GM12864 (cell line): ENCODE measurements around the gene NARS2.
"Not testable (repeated sequence)": the region's sequence is repeated elsewhere in the genome, so short reads cannot be mapped to it uniquely, and the experiment has no call there.

Source experiments
- DNase-seq: peaks from one replicate; pipeline ENCODE4 v3.0.0-alpha.2; 2011; ENCODE audit warnings: low read depth
- H3K4me3 ChIP-seq: 2 replicates; pipeline ENCODE4 v1.5.1; 2011; ENCODE audit warnings: mild to moderate bottlenecking, low read depth, low read length, control low read depth
- TF ChIP-seq, protein P1 (sequence below): IDR thresholded peaks from 2 replicates; pipeline ENCODE4 v1.5.1; 2011; ENCODE audit warnings: low read depth, mild to moderate bottlenecking, moderate library complexity, low read length, control low read depth, inconsistent platforms; ENCODE audit errors: missing control alignments

NARS2 gene

GRCh38 chr11:78525720-78526119 is 48.9 kb downstream of the NARS2 start:
- no peak for DNase-seq
- no peak overlapping the region for H3K4me3 ChIP-seq
- TF ChIP-seq, protein P1, sequence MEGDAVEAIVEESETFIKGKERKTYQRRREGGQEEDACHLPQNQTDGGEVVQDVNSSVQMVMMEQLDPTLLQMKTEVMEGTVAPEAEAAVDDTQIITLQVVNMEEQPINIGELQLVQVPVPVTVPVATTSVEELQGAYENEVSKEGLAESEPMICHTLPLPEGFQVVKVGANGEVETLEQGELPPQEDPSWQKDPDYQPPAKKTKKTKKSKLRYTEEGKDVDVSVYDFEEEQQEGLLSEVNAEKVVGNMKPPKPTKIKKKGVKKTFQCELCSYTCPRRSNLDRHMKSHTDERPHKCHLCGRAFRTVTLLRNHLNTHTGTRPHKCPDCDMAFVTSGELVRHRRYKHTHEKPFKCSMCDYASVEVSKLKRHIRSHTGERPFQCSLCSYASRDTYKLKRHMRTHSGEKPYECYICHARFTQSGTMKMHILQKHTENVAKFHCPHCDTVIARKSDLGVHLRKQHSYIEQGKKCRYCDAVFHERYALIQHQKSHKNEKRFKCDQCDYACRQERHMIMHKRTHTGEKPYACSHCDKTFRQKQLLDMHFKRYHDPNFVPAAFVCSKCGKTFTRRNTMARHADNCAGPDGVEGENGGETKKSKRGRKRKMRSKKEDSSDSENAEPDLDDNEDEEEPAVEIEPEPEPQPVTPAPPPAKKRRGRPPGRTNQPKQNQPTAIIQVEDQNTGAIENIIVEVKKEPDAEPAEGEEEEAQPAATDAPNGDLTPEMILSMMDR: no peak

- DNase-seq: no peak
- TF ChIP-seq, protein P1: no peak
- H3K4me3 ChIP-seq: no peak overlapping the region
Measured at GRCh38 chr11:78520230-78520629, 54.4 kb downstream of the NARS2 start.

- no peak overlapping the region for H3K4me3 ChIP-seq
- TF ChIP-seq, protein P1: no peak
- DNase-seq: no peak
Measured at GRCh38 chr11:78516281-78516680, 58.4 kb downstream of the NARS2 start.

DNA sequence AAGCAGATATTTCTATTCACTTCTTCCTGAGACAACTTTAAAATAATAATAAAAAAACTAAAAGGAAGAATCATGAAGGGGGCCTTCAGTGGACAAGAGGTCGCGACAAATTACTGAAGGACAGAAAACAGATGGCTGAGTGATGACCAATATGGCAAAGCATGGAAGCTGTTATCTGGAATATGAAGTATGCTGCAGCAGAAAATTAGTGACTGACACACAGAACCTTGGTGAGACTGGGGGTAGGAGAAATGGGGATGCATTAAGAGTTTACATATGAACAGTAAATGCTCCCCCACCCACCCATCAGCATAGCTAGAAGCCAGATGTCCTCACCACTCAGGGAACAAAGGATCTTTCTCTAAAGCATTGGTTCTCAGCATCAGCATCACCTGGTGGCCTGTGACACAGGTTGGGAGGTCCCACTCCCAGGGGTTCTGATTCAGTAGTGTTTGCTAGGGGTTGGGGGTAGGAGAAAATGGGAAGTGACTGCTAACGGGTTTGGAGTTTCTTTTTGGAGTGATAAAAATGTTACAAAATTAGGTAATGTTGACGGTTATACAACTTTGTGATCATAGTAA is 59.7 kb downstream of the NARS2 start:
- no peak overlapping the region for H3K4me3 ChIP-seq
- no peak for DNase-seq
- TF ChIP-seq, protein P1: no peak

DNA sequence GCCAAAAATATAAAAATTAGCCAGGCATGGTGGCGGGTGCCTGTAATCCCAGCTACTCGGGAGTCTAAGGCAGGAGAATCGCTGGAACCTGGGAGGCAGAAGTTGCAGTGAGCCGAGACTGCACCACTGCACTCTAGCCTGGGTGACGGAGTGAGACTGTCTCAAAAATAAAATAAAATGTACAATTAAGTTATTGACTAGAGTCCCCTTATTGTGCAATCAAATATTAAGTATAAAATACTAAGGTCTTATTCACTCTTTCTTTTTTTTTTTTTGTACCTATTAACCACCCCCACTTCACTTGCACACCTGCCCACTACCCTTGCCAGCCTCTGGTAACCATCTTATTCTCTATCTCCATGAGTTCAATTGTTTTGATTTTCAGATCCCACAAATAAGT is 61.6 kb downstream of the NARS2 start:
- not testable (repeated sequence) for DNase-seq, H3K4me3 ChIP-seq

GRCh38 chr11:78510597-78510996 is 64.1 kb downstream of the NARS2 start:
- no peak overlapping the region for H3K4me3 ChIP-seq
- no peak for DNase-seq
- TF ChIP-seq, protein P1: no peak

DNA sequence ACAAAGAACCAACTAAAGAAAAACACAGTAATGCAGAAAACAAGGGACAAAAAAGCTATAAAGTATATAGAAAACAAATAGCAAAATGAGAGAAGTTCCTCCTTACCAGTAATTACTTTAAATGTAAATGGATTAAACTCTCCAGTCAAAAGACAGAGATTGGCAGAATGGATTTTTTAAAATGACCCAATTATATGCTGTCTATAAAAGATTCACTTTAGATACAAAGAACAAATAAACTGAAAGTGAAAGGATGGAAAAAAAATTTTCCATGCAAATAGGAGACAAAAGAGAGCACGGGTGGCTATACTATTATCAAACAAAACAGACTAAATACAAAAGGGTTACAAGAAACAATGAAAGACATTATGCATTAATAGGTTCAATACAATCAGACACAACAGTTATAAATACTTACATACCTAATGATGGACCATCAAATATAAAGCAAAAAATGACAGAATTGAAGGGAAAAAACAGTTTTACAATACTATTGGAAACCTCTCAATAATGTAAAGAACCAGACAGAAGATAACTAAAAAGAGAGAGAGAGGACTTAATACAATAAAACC is 64.6 kb downstream of the NARS2 start:
- TF ChIP-seq, protein P1: no peak
- DNase-seq: no peak

More for the DNA sequence above, 64.6 kb downstream of the NARS2 start:
- H3K4me3 ChIP-seq: no peak overlapping the region
